KOPT-K1 (cell line): ENCODE results near the gene GAS7.
A peak's percentile ranks its signal among the peaks of the same experiment; 100 is the strongest.

Source experiments
- H3K27ac ChIP-seq: fragments of 200-600 bp; sonication (generic); 2 replicates; pipeline ENCODE4 v1.5.1; 2016; ENCODE audit warnings: antibody characterized with exemption, mild to moderate bottlenecking, low read depth, low read length; ENCODE audit not compliant: poor library complexity, severe bottlenecking
- H3K36me3 ChIP-seq: fragments of 200-600 bp; sonication (generic); 2 replicates; pipeline ENCODE4 v1.5.1; 2017; ENCODE audit warnings: antibody characterized with exemption, mild to moderate bottlenecking, low read length, moderate library complexity; ENCODE audit not compliant: insufficient read depth
- H3K9me3 ChIP-seq: fragments of 200-600 bp; sonication (generic); 2 replicates; pipeline ENCODE4 v1.5.1; 2017; ENCODE audit warnings: antibody characterized with exemption, low read length, mild to moderate bottlenecking; ENCODE audit not compliant: insufficient read depth, poor library complexity, severe bottlenecking

The GAS7 gene

GRCh38 chr17:10073941-10074340 lies 124.5 kb downstream of the GAS7 start:
- no peaks in the 10 kb centered on the region for H3K36me3 ChIP-seq
- H3K27ac ChIP-seq, result no peak overlapping the region
- H3K9me3 ChIP-seq, result no peaks in the 10 kb centered on the region

- H3K36me3 ChIP-seq, result no peaks in the 10 kb centered on the region
- no peak overlapping the region for H3K27ac ChIP-seq
- no peaks in the 10 kb centered on the region for H3K9me3 ChIP-seq
Measured at GRCh38 chr17:10072556-10073425, 125.6 kb downstream of the GAS7 start.

GRCh38 chr17:10072086-10072485 lies 126.3 kb downstream of the GAS7 start:
- H3K9me3 ChIP-seq, result no peaks in the 10 kb centered on the region
- no peaks in the 10 kb centered on the region for H3K36me3 ChIP-seq
- no peak overlapping the region for H3K27ac ChIP-seq

- Histone ChIP-seq H3K27ac (no peak overlapping the region), H3K9me3 (no peaks in the 10 kb centered on the region), H3K36me3 (no peaks in the 10 kb centered on the region)
Measured at GRCh38 chr17:10071141-10071540, 127.3 kb downstream of the GAS7 start.

GRCh38 chr17:10070690-10071089 lies 127.7 kb downstream of the GAS7 start:
- no peak overlapping the region for H3K27ac ChIP-seq
- H3K9me3 ChIP-seq, result no peaks in the 10 kb centered on the region
- no peaks in the 10 kb centered on the region for H3K36me3 ChIP-seq

- Histone ChIP-seq H3K27ac (no peak overlapping the region), H3K36me3 (no peaks in the 10 kb centered on the region), H3K9me3 (peaks cover 4% of the 10 kb centered on the region)
Measured at GRCh38 chr17:10069301-10069700, 129.1 kb downstream of the GAS7 start.

GRCh38 chr17:10067446-10068143 lies 130.8 kb downstream of the GAS7 start:
- H3K27ac ChIP-seq, result no peak overlapping the region
- peaks cover 4% of the 10 kb centered on the region for H3K9me3 ChIP-seq
- no peaks in the 10 kb centered on the region for H3K36me3 ChIP-seq

GRCh38 chr17:10064536-10064935 lies 133.9 kb downstream of the GAS7 start:
- no peaks in the 10 kb centered on the region for H3K36me3 ChIP-seq
- H3K9me3 ChIP-seq, result peaks cover 4% of the 10 kb centered on the region
- no peak overlapping the region for H3K27ac ChIP-seq

GRCh38 chr17:10063730-10064241 lies 134.6 kb downstream of the GAS7 start:
- Histone ChIP-seq H3K36me3 (no peaks in the 10 kb centered on the region), H3K9me3 (peaks cover 4% of the 10 kb centered on the region), H3K27ac (peak overlapping the region; percentile 30)

- Histone ChIP-seq H3K36me3 (no peaks in the 10 kb centered on the region), H3K9me3 (peaks cover 4% of the 10 kb centered on the region), H3K27ac (peak overlapping the region; percentile 0)
Measured at GRCh38 chr17:10062691-10063385, 135.6 kb downstream of the GAS7 start.

GRCh38 chr17:10061111-10061845 lies 137.1 kb downstream of the GAS7 start:
- Histone ChIP-seq H3K36me3 (no peaks in the 10 kb centered on the region), H3K27ac (no peak overlapping the region), H3K9me3 (peaks cover 4% of the 10 kb centered on the region)

GRCh38 chr17:10060526-10060925 lies 137.9 kb downstream of the GAS7 start:
- Histone ChIP-seq H3K36me3 (no peaks in the 10 kb centered on the region), H3K9me3 (peaks cover 3% of the 10 kb centered on the region), H3K27ac (no peak overlapping the region)

GRCh38 chr17:10059684-10060211 lies 138.7 kb downstream of the GAS7 start:
- no peaks in the 10 kb centered on the region for H3K36me3 ChIP-seq
- H3K9me3 ChIP-seq, result no peaks in the 10 kb centered on the region
- H3K27ac ChIP-seq, result no peak overlapping the region

- Histone ChIP-seq H3K36me3 (no peaks in the 10 kb centered on the region), H3K9me3 (no peaks in the 10 kb centered on the region), H3K27ac (no peak overlapping the region)
Measured at GRCh38 chr17:10058921-10059683, 139.3 kb downstream of the GAS7 start.
